GM12865 (cell line): Measurements from ENCODE around the gene SPATA20.

Experiments
- DNase-seq: peaks from one replicate; pipeline ENCODE4 v3.0.0; 2010; ENCODE audit warnings: low read depth
- H3K4me3 ChIP-seq: 2 replicates; pipeline ENCODE4 v1.5.1; 2011; ENCODE audit warnings: mild to moderate bottlenecking, low read depth, low read length, control low read depth
- TF ChIP-seq, protein P1 (sequence below): IDR thresholded peaks from 2 replicates; pipeline ENCODE4 v1.5.1; 2011; ENCODE audit warnings: low read length, control low read depth, low read depth, inconsistent platforms; ENCODE audit not compliant: insufficient read depth; ENCODE audit errors: missing control alignments

SPATA20 gene

DNA sequence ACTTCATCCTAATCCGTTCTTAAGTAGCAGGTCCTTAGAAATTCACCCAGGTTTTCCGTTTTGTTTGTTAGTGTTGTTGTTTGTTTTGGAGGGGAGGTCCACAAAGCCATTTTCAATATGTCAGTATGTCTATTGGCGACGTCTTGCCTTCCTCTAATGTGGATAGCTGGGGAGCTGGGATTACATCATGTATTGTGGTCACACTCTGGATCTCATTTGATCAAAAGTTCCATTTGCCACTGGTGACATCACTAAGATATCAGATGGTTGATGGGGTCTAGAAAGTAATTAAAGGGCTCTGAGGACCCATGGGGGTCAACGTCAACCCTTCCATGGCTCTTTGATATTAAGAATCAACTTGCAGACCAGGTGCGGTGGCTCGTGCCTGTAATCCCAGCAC is 17.1 kb upstream of the SPATA20 start:
- H3K4me3 ChIP-seq = no peak overlapping the region
- TF ChIP-seq, protein P1, sequence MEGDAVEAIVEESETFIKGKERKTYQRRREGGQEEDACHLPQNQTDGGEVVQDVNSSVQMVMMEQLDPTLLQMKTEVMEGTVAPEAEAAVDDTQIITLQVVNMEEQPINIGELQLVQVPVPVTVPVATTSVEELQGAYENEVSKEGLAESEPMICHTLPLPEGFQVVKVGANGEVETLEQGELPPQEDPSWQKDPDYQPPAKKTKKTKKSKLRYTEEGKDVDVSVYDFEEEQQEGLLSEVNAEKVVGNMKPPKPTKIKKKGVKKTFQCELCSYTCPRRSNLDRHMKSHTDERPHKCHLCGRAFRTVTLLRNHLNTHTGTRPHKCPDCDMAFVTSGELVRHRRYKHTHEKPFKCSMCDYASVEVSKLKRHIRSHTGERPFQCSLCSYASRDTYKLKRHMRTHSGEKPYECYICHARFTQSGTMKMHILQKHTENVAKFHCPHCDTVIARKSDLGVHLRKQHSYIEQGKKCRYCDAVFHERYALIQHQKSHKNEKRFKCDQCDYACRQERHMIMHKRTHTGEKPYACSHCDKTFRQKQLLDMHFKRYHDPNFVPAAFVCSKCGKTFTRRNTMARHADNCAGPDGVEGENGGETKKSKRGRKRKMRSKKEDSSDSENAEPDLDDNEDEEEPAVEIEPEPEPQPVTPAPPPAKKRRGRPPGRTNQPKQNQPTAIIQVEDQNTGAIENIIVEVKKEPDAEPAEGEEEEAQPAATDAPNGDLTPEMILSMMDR = no peak
- DNase-seq = no peak

DNA sequence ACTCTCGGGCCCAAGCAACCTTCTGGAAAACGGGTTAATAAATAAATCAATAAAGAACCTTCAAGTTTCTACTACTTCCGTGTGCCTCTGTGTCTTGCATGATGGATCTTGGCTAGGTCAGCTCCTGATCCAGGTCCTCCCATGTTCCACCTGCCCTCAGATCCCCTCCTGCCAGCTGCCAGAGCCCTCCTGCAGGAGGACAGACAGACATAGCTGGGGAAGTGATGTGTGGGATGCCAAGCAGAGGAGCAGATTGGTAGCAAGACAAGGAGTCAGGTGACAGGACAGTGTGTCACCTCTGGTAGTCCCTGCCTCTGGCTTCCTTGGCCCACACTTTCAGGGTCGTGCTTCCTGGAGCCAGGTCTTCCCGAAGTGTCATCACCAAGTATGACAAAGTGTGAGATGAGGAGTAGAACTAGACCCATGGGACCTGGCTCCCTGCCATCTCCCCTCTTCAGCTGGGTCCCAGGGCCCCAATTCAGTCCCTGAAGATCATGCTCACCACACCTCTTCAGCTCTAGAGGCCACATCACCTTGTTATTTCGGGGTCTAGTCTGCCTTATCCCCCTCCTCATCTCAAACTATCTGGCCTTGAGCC is 15.4 kb upstream of the SPATA20 start:
- TF ChIP-seq, protein P1 = no peak
- no peak overlapping the region for H3K4me3 ChIP-seq
- no peak for DNase-seq

DNA sequence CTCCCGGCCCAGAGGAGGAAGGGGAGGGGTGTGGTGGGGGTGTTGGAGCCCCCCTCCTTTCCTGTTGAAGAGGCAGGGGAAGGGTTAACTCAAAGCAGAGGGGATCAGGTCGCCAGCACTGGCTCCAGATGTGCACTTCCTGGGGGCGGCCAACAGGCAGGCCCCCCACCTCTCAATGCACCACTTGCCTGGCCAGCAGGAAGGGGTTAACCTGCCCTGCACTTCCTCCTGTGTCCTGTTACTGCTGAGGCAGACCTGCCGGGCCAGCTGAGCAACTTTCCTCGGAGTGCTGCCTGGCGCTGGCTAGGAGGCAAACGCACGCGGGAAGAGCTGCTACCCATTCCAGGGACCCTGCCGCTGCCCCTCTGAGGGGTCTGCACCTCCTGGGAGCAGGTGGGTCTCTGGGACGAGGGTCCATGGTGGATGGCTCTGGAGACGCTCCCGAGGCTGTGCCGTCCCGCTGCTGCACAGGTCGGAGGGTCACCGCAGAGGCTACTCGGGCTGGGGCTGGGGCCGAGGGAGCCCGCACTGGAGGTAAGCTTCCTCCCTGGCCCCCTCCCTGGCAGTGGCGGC is 14.4 kb upstream of the SPATA20 start, which contains the start of gene EPN3:
Gene EPN3 (plus strand): TSS at position 284 of the 573 bp plus-strand sequence. CDS start 3,822 bp downstream, outside the sequence.
- H3K4me3 ChIP-seq = no peak within 1 kb of the TSS
- TF ChIP-seq, protein P1 = no peak
- no peak for DNase-seq

DNA sequence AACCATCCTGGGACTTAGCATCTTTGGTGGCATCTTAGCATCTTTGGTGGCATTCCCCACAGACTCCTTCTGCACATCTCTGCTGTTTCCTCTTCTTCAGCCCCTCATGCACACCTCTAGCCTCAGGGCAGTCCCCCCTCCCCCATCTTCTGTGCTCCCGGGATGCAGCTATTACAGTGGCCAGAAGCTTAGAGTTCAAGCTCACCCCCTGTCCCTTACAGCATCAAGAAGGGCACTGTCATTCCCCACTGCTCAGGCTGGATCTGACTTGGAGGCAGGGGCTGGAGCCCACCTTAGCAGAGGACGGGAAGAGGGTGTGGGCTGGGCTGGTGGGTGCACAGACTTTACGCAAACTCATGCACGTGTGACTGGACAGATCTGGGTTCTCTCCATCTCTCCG is 13.8 kb upstream of the SPATA20 start:
- DNase-seq = no peak
- TF ChIP-seq, protein P1 = no peak
- H3K4me3 ChIP-seq = no peak overlapping the region

DNA sequence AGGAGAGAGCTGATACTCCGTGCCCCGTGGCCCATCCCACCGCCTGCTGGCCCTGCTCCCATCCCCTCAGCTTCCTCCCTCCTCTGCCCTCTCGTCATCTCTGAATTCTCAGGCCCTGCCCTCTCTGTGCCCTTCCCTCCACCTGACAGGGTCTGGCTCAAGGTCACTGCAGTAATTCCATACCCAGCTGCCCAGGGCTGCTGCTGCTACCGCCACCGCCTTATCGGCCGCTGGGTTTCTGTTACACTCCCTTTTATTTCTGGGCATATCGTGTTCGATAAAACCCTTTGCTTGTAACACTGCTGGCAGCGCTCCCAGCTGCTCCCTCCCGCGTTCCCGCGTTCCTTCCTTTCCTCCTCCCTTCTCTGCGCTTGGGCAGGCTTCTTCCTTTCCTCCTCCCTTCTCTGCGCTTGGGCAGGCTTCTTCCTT is 13.2 kb upstream of the SPATA20 start:
- no peak for DNase-seq
- H3K4me3 ChIP-seq = no peak overlapping the region

DNA sequence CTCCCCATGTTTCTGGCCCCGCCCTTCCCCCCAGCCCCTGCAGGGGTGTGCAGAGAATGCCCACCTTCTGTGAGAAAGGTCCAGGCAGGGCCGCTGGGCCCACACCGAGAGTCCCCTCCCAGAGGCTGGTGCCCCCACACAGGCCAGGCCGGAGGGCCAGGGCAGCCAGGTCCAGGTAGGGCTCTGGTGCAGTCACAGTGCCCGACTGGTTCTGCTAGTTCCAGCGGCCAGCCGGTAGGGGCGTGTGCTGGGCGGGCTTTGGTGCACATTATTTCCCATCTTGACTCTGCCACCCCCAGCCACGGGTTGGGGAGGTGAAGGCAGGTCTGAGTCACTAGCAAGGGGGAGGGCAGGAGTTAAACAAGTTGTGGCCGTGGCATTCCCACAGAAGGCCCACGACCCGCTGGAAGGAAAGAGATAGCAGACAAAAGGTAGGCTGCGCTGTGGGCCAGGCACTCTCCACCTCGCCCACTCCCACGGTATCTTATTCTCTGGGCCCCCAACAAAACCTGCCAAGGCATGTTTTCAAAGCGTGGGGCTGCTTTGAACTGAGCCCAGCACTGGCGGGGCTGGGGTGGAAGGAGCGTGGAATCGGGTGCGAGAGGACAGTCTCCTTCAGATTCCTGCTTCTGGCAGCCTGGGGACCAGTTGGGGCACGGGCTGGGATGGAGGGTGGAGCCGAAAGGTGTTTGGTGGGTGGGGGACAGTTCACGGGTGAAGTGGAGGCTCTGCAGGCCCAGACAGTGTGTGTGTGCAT is 12.6 kb upstream of the SPATA20 start:
- no peak for DNase-seq
- TF ChIP-seq, protein P1 = no peak
- H3K4me3 ChIP-seq = no peak overlapping the region

More for the DNA sequence above, 13.2 kb upstream of the SPATA20 start:
- TF ChIP-seq, protein P1 = no peak
